PC-3 (cell line): Measurements from ENCODE around the gene VSTM2B.

Source experiments
- CTCF ChIP-seq: fragments of 300-600 bp; sonication (generic); conservative IDR thresholded peaks from 2 replicates; pipeline ENCODE4 v1.5.1; 2017; ENCODE audit warnings: antibody characterized with exemption, low read depth, mild to moderate bottlenecking, low read length
- EZH2 ChIP-seq: fragments of 300-600 bp; sonication (generic); IDR thresholded peaks from one replicate; pipeline ENCODE4 v1.6.1; 2017; ENCODE audit warnings: antibody characterized with exemption, mild to moderate bottlenecking, low read length; ENCODE audit not compliant: unreplicated experiment
- EZH2phosphoT487 ChIP-seq: fragments of 300-600 bp; sonication (generic); IDR thresholded peaks from 2 replicates; pipeline ENCODE4 v1.6.1; 2018; ENCODE audit warnings: mild to moderate bottlenecking, antibody characterized with exemption, low read length, borderline replicate concordance

GRCh38 chr19:29612801-29613595 lies 87.2 kb downstream of the VSTM2B start:
- TF ChIP-seq CTCF (no peak), EZH2phosphoT487 (no peak), EZH2 (no peak)
